Measurements from ENCODE around the gene SH2D7.
"Not testable (repeated sequence)": the region's sequence is repeated elsewhere in the genome, so short reads cannot be mapped to it uniquely, and the experiment has no call there.

SH2D7 gene

GRCh38 chr15:78146425-78147154 is 54.2 kb downstream of the SH2D7 start:
- no peak for DNase-seq

GRCh38 chr15:78147566-78147965 is 55.2 kb downstream of the SH2D7 start:
- DNase-seq: no peak

GRCh38 chr15:78148392-78149067 is 56.2 kb downstream of the SH2D7 start:
- DNase-seq: no peak

- peak; percentile 100 for DNase-seq
Observed at GRCh38 chr15:78149068-78149804, 56.9 kb downstream of the SH2D7 start, which contains the start of gene IDH3A. Gene IDH3A, plus strand, starts transcription at chr15:78149362. Its CDS starts 42 bp downstream, at chr15:78149404.

- DNase-seq: no peak
Observed at GRCh38 chr15:78149805-78150751, 57.7 kb downstream of the SH2D7 start.

- not testable (repeated sequence) for DNase-seq
Observed at GRCh38 chr15:78151075-78151474, 58.7 kb downstream of the SH2D7 start.

All from stimulated activated CD4-positive, alpha-beta T cell treated with anti-CD3 and anti-CD28 coated beads, Interleukin-2, amount 100 ng/mL, for 48 hours (primary cell).